Fibroblast of villous mesenchyme (primary cell): ENCODE results near the gene GRIK2. TPM values are rescaled to one million over a fixed set of nuclear protein-coding genes. Genes with fewer than 3 reads are reported as not detected.

Experiments used
- DNase-seq: peaks from one replicate; pipeline ENCODE4 v3.0.0-alpha.2; 2010; ENCODE audit warnings: low read depth
- H3K4me3 ChIP-seq: 2 replicates; pipeline ENCODE4 v1.5.1; 2011; ENCODE audit warnings: low read depth, mild to moderate bottlenecking, low read length
- CTCF ChIP-seq: IDR thresholded peaks from 2 replicates; pipeline ENCODE4 v1.5.1; 2012; ENCODE audit warnings: low read depth, mild to moderate bottlenecking, low read length; ENCODE audit not compliant: insufficient read depth
- total RNA-seq: library from RNA; depleted of rRNA; stranded (reverse); fragments of >200 nt; gene quantifications from 2 replicates; pipeline ENCODE4 v1.2.3, GENCODE V29; 2012

GRIK2 gene
- total RNA-seq, 1 donor, result 15.1 TPM

- TF ChIP-seq CTCF, result no peak
- DNase-seq, result no peak
- no peak overlapping the region for H3K4me3 ChIP-seq
Observed at GRCh38 chr6:101451981-101452380, 58.5 kb downstream of the GRIK2 start.

GRCh38 chr6:101453221-101453620 lies 59.7 kb downstream of the GRIK2 start:
- DNase-seq, result no peak
- TF ChIP-seq CTCF, result no peak
- H3K4me3 ChIP-seq, result no peak overlapping the region

GRCh38 chr6:101454106-101454676 lies 60.7 kb downstream of the GRIK2 start:
- no peak overlapping the region for H3K4me3 ChIP-seq
- TF ChIP-seq CTCF, result no peak
- peak; percentile 52 for DNase-seq

GRCh38 chr6:101458336-101458735 lies 64.8 kb downstream of the GRIK2 start:
- H3K4me3 ChIP-seq, result no peak overlapping the region
- no peak for DNase-seq
- TF ChIP-seq CTCF, result no peak

GRCh38 chr6:101458826-101459225 lies 65.3 kb downstream of the GRIK2 start:
- H3K4me3 ChIP-seq, result no peak overlapping the region
- DNase-seq, result no peak
- TF ChIP-seq CTCF, result no peak

GRCh38 chr6:101462576-101462975 lies 69.1 kb downstream of the GRIK2 start:
- no peak for TF ChIP-seq CTCF
- no peak overlapping the region for H3K4me3 ChIP-seq
- peak; percentile 14 for DNase-seq

GRCh38 chr6:101465863-101466262 lies 72.4 kb downstream of the GRIK2 start:
- no peak for TF ChIP-seq CTCF
- no peak overlapping the region for H3K4me3 ChIP-seq
- DNase-seq, result no peak
